Heart left ventricle (tissue), 13 donors: Measurements from ENCODE around the gene BAIAP2L2.

Experiments used
- CTCF ChIP-seq, 12 donors: fragments of 200-600 bp; sonication (generic) in 4 of 12; IDR thresholded peaks; one replicate each; pipeline versions ENCODE4 v1.5.0 to v1.8.0; 2018 to 2022; ENCODE audit warnings: antibody characterized with exemption in 12 of 12, mild to moderate bottlenecking in 5 of 12
- POLR2A ChIP-seq, 2 donors: fragments of 450-650 bp; IDR thresholded peaks; one replicate each; pipeline ENCODE4 v1.6.1; 2017; ENCODE audit warnings: antibody characterized with exemption in 2 of 2, mild to moderate bottlenecking in 2 of 2, moderate library complexity in 2 of 2
- donor health status: ischemic (EF 13 %, LVEDD 7.1; RV severe dilation, severe dysfunction).
- donor health status: DM: no; HTN: yes; CAD: no.
- donor health status: DM: no; HTN: no; CAD: no.
- donor health status: ischemic (EF 25% LVEDD 6.9; RV normal size, moderate dysfunction).
- donor health status: ischemic (EF 25% LVEDD 5.7; RV mildly dilated, moderate dysfunction).
- donor health status: ischemic (EF 35%, LVEDD 5.7; RV mildly dilated, moderate dysfunction).
- donor health status: nonischemic (EF 11% LVEDD 7.7; RV severe dilation, severe dysfunction).
- donor health status: DM: yes; HTN: yes; CAD: no.
- donor health status: PGD.
- donor health status: ischemic (EF 29% LVEDD 5.4; RV normal size, mild dysfunction).
- donor health status: nonischemic (EF 23%, LVEDD 6.1; RV moderate dilation, normal function).

GRCh38 chr22:38139901-38140300, 29.4 kb upstream of the BAIAP2L2 start:
- TF ChIP-seq CTCF (IDR thresholded peaks at IDR 0.05): no peak
- no peak for TF ChIP-seq POLR2A (IDR thresholded peaks at IDR 0.05)
